ENCODE results near the gene RALGAPA2. TPM values are rescaled to one million over a fixed set of nuclear protein-coding genes. Genes with fewer than 3 reads are reported as not detected.

The RALGAPA2 gene
- polyA plus RNA-seq, 4 donors: 7.6 to 34.3 (median 17.7) TPM

GRCh38 chr20:20712004-20712473 lies 405 bp downstream of the RALGAPA2 start:
- no peak for FAIRE-seq
- Histone ChIP-seq H3K36me3 (ENCODE audit: control insufficient read depth in 3 of 3, insufficient read depth in 2 of 3, low read depth in 1 of 3, low read length in 3 of 3) (no peaks in the 10 kb centered on the region), H3K27me3 (ENCODE audit: control insufficient read depth in 3 of 3, insufficient read depth in 3 of 3, low read length in 3 of 3) (no peaks in the 10 kb centered on the region), H3K9me3 (ENCODE audit: control insufficient read depth in 2 of 2, insufficient read depth in 1 of 2, low read depth in 1 of 2, low read length in 1 of 2) (no peaks in the 10 kb centered on the region), H3K27ac (ENCODE audit: low read depth in 1 of 3, low read length in 2 of 3) (peak overlapping the region; percentile 75 to 96 (median 85)), H3K4me3 (ENCODE audit: low read depth in 1 of 3, low read length in 3 of 3) (peak overlapping the region; percentile 75 to 100 (median 98)), H3K4me1 (ENCODE audit: control insufficient read depth in 3 of 3, insufficient read depth in 2 of 3, low read depth in 1 of 3, low read length in 2 of 3) (peaks cover 1 to 3% (median 2%) of the 10 kb centered on the region in 3 donors)
- peak; percentile 37 to 42 for DNase-seq
- WGBS, 3 donors: 1 to 2% (median 1%) methylated on average over 28 to 33 of the region's 33 CpGs

DNA sequence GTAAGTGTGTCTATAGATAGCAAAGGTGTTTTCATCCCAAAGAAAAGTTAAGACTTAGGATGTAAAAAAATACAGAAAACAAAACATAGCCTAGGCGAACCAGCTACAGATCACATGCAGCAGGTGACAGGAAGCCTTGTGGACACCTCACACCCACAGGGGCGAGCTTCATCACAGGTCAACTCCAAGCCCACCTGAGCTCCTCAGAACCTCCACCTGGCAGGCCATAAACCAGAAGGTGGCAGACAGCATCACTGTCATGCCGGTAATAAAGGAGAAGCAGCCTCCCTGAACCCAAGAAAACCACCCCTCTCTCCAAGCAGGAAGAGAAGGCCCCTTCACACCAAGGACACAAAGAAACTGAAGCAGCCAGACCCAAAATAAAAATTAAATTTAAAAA lies 1.0 kb downstream of the RALGAPA2 start:
- peak overlapping the region; percentile 75 to 100 (median 98) for H3K4me3 ChIP-seq (ENCODE audit: low read depth in 1 of 3, low read length in 3 of 3)
- WGBS, 3 donors: 1 to 33% (median 1%) methylated on average over 3 of the region's 3 CpGs
- no peaks in the 10 kb centered on the region for H3K27me3 ChIP-seq (ENCODE audit: control insufficient read depth in 3 of 3, insufficient read depth in 3 of 3, low read length in 3 of 3)
- H3K4me1 ChIP-seq (ENCODE audit: control insufficient read depth in 3 of 3, insufficient read depth in 2 of 3, low read depth in 1 of 3, low read length in 2 of 3): peaks cover 2 to 3% (median 3%) of the 10 kb centered on the region in 3 donors
- DNase-seq (peak; percentile 45 to 71), FAIRE-seq (no peak)
- H3K27ac ChIP-seq (ENCODE audit: low read depth in 1 of 3, low read length in 2 of 3): peak overlapping the region; percentile 75 to 96 (median 85)
- H3K36me3 ChIP-seq (ENCODE audit: control insufficient read depth in 3 of 3, insufficient read depth in 2 of 3, low read depth in 1 of 3, low read length in 3 of 3): no peaks in the 10 kb centered on the region
- H3K9me3 ChIP-seq (ENCODE audit: control insufficient read depth in 2 of 2, insufficient read depth in 1 of 2, low read depth in 1 of 2, low read length in 1 of 2): no peaks in the 10 kb centered on the region

GRCh38 chr20:20710443-20711315 lies 1.8 kb downstream of the RALGAPA2 start:
- FAIRE-seq: no peak
- H3K27ac ChIP-seq (ENCODE audit: low read depth in 1 of 3, low read length in 2 of 3): peak overlapping the region; percentile 58 to 85 (median 75)
- no peaks in the 10 kb centered on the region for H3K9me3 ChIP-seq (ENCODE audit: control insufficient read depth in 2 of 2, insufficient read depth in 1 of 2, low read depth in 1 of 2, low read length in 1 of 2)
- peak overlapping the region in 2 of 3 donors; percentile 75 to 100 for H3K4me3 ChIP-seq (ENCODE audit: low read depth in 1 of 3, low read length in 3 of 3)
- peak; percentile 90 to 91 for DNase-seq
- whole genome bisulfite sequencing, 3 donors: 8 to 31% (median 16%) methylated on average over 6 of the region's 6 CpGs
- H3K36me3 ChIP-seq (ENCODE audit: control insufficient read depth in 3 of 3, insufficient read depth in 2 of 3, low read depth in 1 of 3, low read length in 3 of 3): no peaks in the 10 kb centered on the region
- H3K27me3 ChIP-seq (ENCODE audit: control insufficient read depth in 3 of 3, insufficient read depth in 3 of 3, low read length in 3 of 3): no peaks in the 10 kb centered on the region
- H3K4me1 ChIP-seq (ENCODE audit: control insufficient read depth in 3 of 3, insufficient read depth in 2 of 3, low read depth in 1 of 3, low read length in 2 of 3): peaks cover 2 to 7% (median 3%) of the 10 kb centered on the region in 3 donors

DNA sequence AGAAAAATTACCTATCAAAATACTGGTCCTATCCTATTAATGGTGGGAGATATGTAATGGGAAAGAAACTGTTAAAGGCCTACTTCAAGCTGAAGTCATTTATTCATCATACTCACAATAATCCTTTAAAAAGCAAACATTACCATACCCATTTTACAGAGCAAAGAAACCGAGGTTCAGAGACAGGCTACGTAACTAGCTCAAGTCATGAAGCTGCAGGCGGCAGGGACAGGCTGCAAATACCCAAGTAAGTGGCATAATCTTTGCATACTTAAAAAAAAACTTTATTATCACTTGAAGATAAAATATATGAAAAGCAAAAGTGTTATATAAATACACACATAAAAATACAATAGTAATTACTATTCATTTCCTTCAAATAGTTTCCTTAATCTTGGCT lies 2.6 kb downstream of the RALGAPA2 start:
- FAIRE-seq (no peak), DNase-seq (peak; percentile 10 to 21)
- 15 to 59% (median 45%) methylated on average over 3 of the region's 3 CpGs for WGBS, 3 donors
- peak overlapping the region in 2 of 3 donors; percentile 62 to 75 for H3K27ac ChIP-seq (ENCODE audit: low read depth in 1 of 3, low read length in 2 of 3)
- H3K4me3 ChIP-seq (ENCODE audit: low read depth in 1 of 3, low read length in 3 of 3): peak overlapping the region in 1 of 3 donors; percentile 7
- H3K4me1 ChIP-seq (ENCODE audit: control insufficient read depth in 3 of 3, insufficient read depth in 2 of 3, low read depth in 1 of 3, low read length in 2 of 3): peaks cover 2 to 7% (median 3%) of the 10 kb centered on the region in 3 donors
- no peaks in the 10 kb centered on the region for H3K36me3 ChIP-seq (ENCODE audit: control insufficient read depth in 3 of 3, insufficient read depth in 2 of 3, low read depth in 1 of 3, low read length in 3 of 3)
- H3K27me3 ChIP-seq (ENCODE audit: control insufficient read depth in 3 of 3, insufficient read depth in 3 of 3, low read length in 3 of 3): no peaks in the 10 kb centered on the region
- H3K9me3 ChIP-seq (ENCODE audit: control insufficient read depth in 2 of 2, insufficient read depth in 1 of 2, low read depth in 1 of 2, low read length in 1 of 2): no peaks in the 10 kb centered on the region

DNA sequence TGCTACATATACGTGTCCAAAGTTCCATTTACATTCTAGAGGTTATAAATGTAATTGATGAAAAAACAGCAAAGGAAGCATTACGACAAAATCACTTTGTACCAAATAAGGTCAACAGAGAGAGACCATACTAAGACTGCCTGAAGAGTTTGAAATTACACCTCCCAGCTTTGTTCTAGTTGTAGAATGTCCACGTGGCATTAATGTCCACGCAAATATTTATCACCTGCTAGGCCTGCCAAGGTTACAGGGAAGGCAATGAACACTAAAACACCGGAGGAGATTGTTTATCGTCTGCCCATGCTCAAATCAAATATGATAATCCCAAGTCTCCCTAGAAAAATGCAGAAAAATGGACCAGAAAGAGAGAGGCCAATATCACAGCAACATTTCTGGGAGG lies 6.2 kb downstream of the RALGAPA2 start:
- FAIRE-seq (no peak), DNase-seq (no peak)
- Histone ChIP-seq H3K4me3 (ENCODE audit: low read depth in 1 of 3, low read length in 3 of 3) (no peak overlapping the region), H3K36me3 (ENCODE audit: control insufficient read depth in 3 of 3, insufficient read depth in 2 of 3, low read depth in 1 of 3, low read length in 3 of 3) (no peaks in the 10 kb centered on the region), H3K27ac (ENCODE audit: low read depth in 1 of 3, low read length in 2 of 3) (no peak overlapping the region), H3K27me3 (ENCODE audit: control insufficient read depth in 3 of 3, insufficient read depth in 3 of 3, low read length in 3 of 3) (no peaks in the 10 kb centered on the region), H3K9me3 (ENCODE audit: control insufficient read depth in 2 of 2, insufficient read depth in 1 of 2, low read depth in 1 of 2, low read length in 1 of 2) (no peaks in the 10 kb centered on the region), H3K4me1 (ENCODE audit: control insufficient read depth in 3 of 3, insufficient read depth in 2 of 3, low read depth in 1 of 3, low read length in 2 of 3) (peaks cover 0 to 10% (median 2%) of the 10 kb centered on the region in 3 donors)
- WGBS, 3 donors: 34 to 65% (median 44%) methylated on average over 6 of the region's 6 CpGs

- Histone ChIP-seq H3K4me1 (ENCODE audit: control insufficient read depth in 3 of 3, insufficient read depth in 2 of 3, low read depth in 1 of 3, low read length in 2 of 3) (peaks cover 0 to 11% (median under 1%) of the 10 kb centered on the region in 3 donors), H3K27me3 (ENCODE audit: control insufficient read depth in 3 of 3, insufficient read depth in 3 of 3, low read length in 3 of 3) (no peaks in the 10 kb centered on the region), H3K36me3 (ENCODE audit: control insufficient read depth in 3 of 3, insufficient read depth in 2 of 3, low read depth in 1 of 3, low read length in 3 of 3) (no peaks in the 10 kb centered on the region), H3K27ac (ENCODE audit: low read depth in 1 of 3, low read length in 2 of 3) (no peak overlapping the region), H3K9me3 (ENCODE audit: control insufficient read depth in 2 of 2, insufficient read depth in 1 of 2, low read depth in 1 of 2, low read length in 1 of 2) (no peaks in the 10 kb centered on the region), H3K4me3 (ENCODE audit: low read depth in 1 of 3, low read length in 3 of 3) (no peak overlapping the region)
- no peak for FAIRE-seq
- 89 to 93% (median 91%) methylated on average over 7 of the region's 7 CpGs for WGBS, 3 donors
- no peak for DNase-seq
Observed at GRCh38 chr20:20702330-20703245, 9.9 kb downstream of the RALGAPA2 start.

- no peak overlapping the region for H3K27ac ChIP-seq (ENCODE audit: low read depth in 1 of 3, low read length in 2 of 3)
- H3K4me1 ChIP-seq (ENCODE audit: control insufficient read depth in 3 of 3, insufficient read depth in 2 of 3, low read depth in 1 of 3, low read length in 2 of 3): peaks cover 0 to 10% (median 0%) of the 10 kb centered on the region in 3 donors
- WGBS, 3 donors: 92 to 94% (median 93%) methylated on average over 4 of the region's 4 CpGs
Observed at GRCh38 chr20:20699917-20700316, 12.5 kb downstream of the RALGAPA2 start.

GRCh38 chr20:20699144-20699543 lies 13.3 kb downstream of the RALGAPA2 start:
- WGBS, 3 donors: 79 to 82% (median 81%) methylated on average over 3 of the region's 3 CpGs
- H3K9me3 ChIP-seq (ENCODE audit: control insufficient read depth in 2 of 2, insufficient read depth in 1 of 2, low read depth in 1 of 2, low read length in 1 of 2): no peaks in the 10 kb centered on the region
- DNase-seq (no peak), FAIRE-seq (no peak)
- no peak overlapping the region for H3K4me3 ChIP-seq (ENCODE audit: low read depth in 1 of 3, low read length in 3 of 3)
- no peaks in the 10 kb centered on the region for H3K27me3 ChIP-seq (ENCODE audit: control insufficient read depth in 3 of 3, insufficient read depth in 3 of 3, low read length in 3 of 3)
- peaks cover 0 to 8% (median 0%) of the 10 kb centered on the region in 3 donors for H3K4me1 ChIP-seq (ENCODE audit: control insufficient read depth in 3 of 3, insufficient read depth in 2 of 3, low read depth in 1 of 3, low read length in 2 of 3)
- peaks cover 0 to 3% (median 0%) of the 10 kb centered on the region in 3 donors for H3K36me3 ChIP-seq (ENCODE audit: control insufficient read depth in 3 of 3, insufficient read depth in 2 of 3, low read depth in 1 of 3, low read length in 3 of 3)
- H3K27ac ChIP-seq (ENCODE audit: low read depth in 1 of 3, low read length in 2 of 3): no peak overlapping the region

More at GRCh38 chr20:20699917-20700316, 12.5 kb downstream of the RALGAPA2 start:
- Histone ChIP-seq H3K9me3 (ENCODE audit: control insufficient read depth in 2 of 2, insufficient read depth in 1 of 2, low read depth in 1 of 2, low read length in 1 of 2) (no peaks in the 10 kb centered on the region), H3K27me3 (ENCODE audit: control insufficient read depth in 3 of 3, insufficient read depth in 3 of 3, low read length in 3 of 3) (no peaks in the 10 kb centered on the region), H3K4me3 (ENCODE audit: low read depth in 1 of 3, low read length in 3 of 3) (no peak overlapping the region), H3K36me3 (ENCODE audit: control insufficient read depth in 3 of 3, insufficient read depth in 2 of 3, low read depth in 1 of 3, low read length in 3 of 3) (peaks cover 0 to 3% (median 0%) of the 10 kb centered on the region in 3 donors)
- no peak for FAIRE-seq
- no peak for DNase-seq
